Measurements from ENCODE around the gene EYA2. TPM values are rescaled to one million over a fixed set of nuclear protein-coding genes. Genes with fewer than 3 reads are reported as not detected.
A peak's percentile ranks its signal among the peaks of the same experiment; 100 is the strongest.

EYA2 gene
- total RNA-seq, 1 donor from 2014 or later, result 24.4 TPM

DNA sequence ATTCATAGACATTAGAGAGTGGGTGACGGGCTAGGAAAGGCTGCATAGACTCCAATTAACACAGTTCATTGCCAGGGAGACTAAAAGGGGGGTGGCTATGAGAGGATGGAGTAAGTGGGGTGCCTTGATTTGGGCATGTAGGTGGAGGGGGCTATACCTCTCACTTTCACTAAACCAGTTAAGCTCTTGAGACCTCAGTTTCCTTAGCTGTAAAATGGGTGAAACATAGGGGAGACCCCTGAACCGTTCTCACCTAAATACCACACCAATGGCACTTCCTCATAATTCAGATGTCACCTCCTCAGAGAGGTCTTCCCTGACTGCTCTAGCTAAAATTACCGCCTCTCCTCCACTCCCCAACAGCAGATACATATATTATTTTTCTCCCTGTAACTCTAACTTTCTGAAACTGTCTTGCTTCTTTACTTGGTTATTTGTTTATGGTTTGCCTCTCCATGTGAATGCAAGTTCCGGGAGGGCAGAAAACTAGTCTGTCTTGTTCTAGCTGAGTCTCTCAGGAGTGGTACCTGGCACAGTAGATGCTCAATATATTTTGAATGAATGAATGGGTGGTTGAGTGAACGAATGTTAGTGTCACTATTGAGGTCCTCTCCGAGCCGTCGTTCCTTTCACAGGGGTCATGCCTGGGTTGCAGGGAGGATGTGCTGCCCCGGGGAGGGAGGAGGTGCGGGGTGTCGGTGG is 615 bp upstream of the EYA2 start:
- no peak for DNase-seq (ENCODE audit: low spot score)
- ATAC-seq, result no peak
- intact Hi-C loops (cut with DNase I), result no loop called here

DNA sequence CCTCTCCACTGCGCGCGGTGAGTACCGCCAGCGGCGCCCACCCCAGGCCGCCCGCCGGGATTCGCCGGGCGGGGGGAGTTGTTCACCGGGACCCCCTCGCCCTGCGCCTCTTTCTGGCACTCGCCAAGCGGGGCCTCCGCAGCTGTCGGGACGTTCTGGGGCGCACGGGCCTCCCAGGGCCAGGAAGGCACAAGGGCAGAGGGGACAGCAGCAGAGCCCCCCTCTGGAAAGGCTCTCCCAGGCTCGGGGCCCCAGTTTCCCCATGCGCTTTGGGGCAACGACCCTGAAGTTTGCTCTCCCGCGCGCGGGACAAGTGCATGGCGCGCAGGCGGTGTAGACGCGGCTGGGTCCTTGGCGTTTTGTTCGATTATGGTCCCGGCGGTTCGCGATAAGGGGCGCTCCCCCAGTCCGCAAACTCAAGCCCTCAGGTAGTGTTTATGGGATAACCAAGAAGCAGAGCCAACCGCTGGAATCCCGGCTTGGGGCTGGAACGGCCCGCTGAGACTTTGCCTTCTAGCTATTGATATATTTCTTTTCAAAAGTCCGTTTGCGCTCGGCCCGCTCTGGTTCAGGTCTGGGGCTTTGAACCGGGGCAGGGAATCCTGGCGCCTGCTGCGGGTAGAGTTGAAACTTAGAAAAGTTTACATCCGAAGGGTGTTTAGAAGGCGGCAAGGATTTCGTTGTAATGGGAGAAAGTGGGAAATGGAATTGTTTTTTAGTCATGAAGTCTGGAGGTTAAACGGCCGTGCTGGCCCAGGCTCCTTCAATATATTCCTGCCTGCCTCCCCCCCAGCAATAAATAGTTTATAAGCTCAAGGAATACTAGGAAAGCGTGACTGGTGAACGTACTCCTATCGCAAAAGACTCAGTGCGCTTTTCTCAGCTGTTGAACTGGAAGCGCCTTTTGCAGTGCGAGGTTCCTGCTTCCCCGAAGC is 595 bp downstream of the EYA2 start:
- ATAC-seq (peak; percentile 70), DNase-seq (ENCODE audit: low spot score) (no peak)
- intact Hi-C loops (cut with DNase I), result no loop called here

DNA sequence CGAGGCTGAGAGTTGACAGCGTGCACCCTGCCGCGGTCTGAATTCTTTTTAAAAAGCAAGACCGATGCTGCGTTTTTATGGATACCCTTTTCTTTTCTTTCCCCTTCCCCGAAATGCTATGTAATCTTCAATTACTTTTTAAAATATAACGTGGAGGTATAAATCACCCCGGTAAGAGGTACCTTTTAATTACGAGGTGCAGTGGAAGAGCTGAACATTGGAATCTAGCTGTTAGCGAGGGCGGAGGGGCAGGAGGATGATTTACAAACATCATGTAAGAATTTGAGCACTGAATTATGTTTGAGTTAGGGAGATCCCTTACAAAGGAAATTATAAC is 1.2 kb downstream of the EYA2 start:
- ATAC-seq (no peak), DNase-seq (ENCODE audit: low spot score) (no peak)
- intact Hi-C loops (cut with DNase I), result no loop called here

DNA sequence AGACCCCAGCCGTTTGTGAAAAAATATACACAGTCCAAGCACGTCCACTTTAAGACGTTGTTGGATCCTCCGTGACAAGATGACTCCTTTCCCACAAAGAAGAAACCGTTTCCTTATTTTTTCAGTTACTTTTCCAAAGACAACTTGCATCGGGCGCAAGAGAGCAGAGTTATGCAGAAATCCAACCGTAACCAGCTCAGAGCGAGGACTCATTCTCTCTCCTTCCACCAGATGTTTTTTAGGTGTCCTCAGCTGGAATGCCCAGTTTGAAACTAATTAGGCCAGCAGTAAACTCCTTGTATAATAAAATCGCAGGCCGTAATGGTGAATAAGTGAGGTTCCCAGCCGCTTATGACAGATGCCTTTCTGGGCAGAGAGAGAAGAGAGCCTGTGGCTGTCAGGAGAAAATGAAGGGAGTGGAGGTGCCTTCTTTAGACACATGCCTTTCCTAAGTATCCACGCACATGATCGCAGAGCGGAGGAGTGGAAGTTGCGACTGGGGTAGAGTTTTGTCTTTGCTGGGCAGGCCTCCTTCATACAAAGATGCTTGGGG is 2.8 kb downstream of the EYA2 start:
- DNase-seq (ENCODE audit: low spot score) (no peak), ATAC-seq (peak; percentile 3)
- intact Hi-C loops (cut with DNase I), result no loop called here

DNA sequence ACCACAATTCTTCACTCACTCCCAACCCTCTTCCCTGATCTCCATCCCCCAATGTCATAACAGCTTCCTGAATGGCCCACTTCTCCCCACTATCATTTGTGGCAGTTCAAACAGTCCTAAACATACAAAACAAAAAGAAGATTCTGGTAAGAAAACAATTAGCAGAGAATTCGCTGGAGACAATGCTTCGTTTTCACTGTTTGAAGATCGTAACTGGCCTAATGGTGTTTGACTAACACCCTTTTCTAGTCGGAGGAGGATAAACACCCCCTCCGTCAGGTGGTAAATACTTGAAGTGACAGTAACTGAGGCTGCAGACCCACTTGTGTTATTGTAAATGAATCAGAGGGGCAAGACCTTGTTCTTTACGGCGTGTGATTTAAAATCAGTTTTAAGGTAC is 3.8 kb downstream of the EYA2 start:
- intact Hi-C loops (cut with DNase I), result no loop called here
- DNase-seq (ENCODE audit: low spot score), result no peak
- no peak for ATAC-seq

DNA sequence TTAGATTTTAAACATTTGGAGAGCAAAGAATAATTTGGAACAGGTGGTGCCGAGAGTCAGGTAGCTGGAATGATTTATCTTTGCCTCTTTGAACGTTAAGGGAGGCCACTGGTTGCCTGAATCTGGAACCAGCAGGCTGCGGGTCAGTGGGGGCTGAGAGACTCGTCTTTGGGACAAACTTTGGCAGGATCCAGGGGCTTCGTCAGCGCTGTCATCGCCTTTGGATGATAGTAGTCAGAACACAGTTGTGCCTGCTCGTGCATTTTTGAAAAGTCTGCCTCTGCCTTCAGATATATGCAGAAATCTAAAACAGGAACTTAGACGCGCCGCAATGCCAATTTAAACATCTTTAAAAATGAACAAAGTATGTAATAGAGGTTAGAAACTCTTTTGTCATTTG is 5.0 kb downstream of the EYA2 start:
- intact Hi-C loops (cut with DNase I), result no loop called here
- ATAC-seq (no peak), DNase-seq (ENCODE audit: low spot score) (no peak)

DNA sequence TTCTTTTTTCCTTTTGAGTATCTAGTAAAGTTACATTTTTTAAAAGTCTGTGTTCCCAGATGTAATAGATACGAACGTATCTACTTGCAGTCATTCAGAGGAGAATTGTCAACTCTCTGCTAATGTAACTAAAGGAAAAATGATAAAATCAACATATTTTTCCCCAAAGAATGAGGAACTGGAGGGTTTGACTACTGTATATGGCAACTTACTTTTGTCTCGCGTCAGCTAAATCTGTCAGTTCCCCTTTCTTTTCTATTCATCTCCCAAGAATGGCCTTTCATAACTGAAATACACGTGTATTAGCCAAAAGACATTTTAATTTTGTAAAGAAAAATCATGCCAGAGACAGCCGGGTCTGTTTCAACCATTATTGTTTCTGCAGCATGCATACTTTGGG is 5.4 kb downstream of the EYA2 start:
- intact Hi-C loops (cut with DNase I), result no loop called here
- no peak for DNase-seq (ENCODE audit: low spot score)
- ATAC-seq, result peak; percentile 8

DNA sequence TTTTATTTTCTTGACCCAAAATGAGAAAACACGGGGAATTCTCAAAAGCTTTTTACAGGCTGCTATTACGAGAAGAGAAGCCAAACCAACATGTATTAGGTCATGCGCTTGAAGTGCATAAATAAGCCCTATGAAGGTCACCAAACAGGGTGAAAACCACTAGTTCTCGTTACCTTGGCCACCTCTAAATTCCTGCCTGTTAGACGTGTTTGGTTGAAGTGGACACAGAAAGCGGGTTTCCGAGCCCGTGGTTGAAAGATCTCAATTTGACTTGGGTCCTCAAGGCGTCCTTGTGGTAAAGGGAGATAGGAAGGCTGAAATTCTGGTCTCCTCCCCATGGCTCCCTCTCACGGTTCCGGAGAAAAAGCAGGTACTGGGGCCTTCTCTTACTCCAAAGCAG is 6.2 kb downstream of the EYA2 start:
- DNase-seq (ENCODE audit: low spot score), result no peak
- intact Hi-C loops (cut with DNase I), result no loop called here
- ATAC-seq, result no peak

DNA sequence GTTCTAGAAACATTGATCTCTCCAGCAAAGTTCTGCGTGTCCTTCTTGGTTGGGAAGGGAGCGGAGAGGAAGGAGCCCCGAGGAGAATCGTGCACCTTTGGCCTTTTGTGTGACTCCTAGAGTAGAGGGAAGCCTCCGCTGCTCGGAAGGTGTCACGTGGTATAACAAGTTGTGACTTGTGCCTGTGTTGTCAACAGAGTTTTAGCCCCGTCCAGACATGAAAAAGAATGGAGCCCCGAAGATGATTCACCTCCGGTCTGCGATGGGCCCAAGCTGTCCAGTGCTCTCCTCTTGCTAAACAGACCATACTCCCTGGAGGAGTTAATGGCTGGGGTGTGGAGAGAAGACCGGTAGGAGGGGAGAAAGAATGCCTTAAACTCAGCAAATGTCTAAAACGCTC is 7.0 kb downstream of the EYA2 start:
- intact Hi-C loops (cut with DNase I), result no loop called here
- ATAC-seq, result no peak

DNA sequence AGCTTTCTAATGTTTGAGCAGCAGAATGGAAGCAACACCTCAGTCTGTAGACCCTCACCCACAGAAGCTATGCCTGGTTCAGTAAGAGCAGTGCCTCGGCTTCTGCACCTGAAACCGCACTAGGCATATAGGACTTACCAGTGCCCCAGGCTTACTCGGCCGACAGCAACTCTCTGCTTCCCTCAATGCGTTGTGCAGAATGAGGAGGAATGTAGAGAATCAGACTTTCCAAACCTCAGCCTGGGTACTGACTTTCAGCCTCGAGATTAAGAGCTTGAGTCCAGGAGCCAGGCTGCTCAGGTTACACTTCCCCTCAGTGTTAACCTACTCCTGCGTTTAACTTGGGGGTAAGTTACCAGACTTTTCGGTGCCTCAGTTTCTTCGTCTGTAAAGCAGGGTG is 8.6 kb downstream of the EYA2 start:
- DNase-seq (ENCODE audit: low spot score) (no peak), ATAC-seq (no peak)
- intact Hi-C loops (cut with DNase I), result no loop called here

More for the DNA sequence above, 7.0 kb downstream of the EYA2 start:
- no peak for DNase-seq (ENCODE audit: low spot score)

DNA sequence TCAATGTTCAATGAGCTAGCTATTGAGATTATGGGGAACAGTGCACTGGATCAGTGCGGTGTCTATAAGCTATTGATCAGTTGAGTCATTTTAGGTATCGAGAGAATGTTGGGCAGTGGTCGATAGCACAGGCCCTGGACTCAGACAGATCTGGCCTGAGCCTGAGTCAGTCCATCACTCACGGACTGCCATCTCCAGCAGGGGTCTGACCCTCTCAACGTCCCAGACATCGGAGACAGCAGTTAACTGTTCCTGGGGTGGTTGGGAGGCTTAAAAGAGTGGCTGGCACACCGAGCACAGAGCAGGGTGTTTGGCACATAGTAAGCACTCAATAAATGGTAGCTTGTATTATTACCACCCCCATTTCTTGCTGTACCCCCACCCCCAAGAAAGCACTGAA is 9.3 kb downstream of the EYA2 start:
- no peak for DNase-seq (ENCODE audit: low spot score)
- no peak for ATAC-seq
- intact Hi-C loops (cut with DNase I), result no loop called here

DNA sequence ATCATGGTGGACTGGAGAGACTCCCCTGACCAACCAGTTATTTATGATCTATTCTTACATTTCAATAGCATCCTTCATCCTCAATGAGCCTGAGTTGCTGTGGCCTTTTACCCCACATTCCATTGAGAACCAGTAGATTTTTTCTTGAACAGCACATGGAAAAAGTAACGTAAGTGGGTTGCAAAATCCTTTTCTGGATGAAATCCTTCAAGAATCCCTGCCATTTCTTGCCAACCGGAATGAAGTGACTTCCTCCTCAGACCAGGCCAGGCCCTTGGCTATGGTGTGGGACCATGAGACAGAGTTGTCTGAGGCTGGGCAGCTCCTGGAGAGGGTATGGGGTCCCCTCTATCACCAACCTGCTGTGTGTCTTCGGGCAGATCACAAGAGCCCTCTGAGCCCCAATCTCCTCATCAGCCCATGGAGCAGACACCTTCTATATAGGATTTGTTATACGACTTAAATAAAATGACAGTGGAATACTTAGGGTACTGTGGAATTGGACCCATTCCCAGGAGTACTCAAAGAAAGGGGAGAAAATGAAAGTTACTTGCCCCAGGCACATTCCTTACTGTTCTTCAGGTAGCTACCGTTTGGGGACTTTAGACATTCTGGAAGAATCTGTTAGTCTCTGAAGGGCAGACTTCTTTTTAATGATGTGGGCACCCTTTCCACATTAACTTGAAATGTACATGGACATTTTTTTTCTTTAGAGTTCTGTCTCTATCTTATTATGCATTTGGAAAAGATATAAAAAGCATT is 10.9 kb downstream of the EYA2 start:
- DNase-seq (ENCODE audit: low spot score) (no peak), ATAC-seq (peak; percentile 83)
- intact Hi-C loops (cut with DNase I), result no loop called here

DNA sequence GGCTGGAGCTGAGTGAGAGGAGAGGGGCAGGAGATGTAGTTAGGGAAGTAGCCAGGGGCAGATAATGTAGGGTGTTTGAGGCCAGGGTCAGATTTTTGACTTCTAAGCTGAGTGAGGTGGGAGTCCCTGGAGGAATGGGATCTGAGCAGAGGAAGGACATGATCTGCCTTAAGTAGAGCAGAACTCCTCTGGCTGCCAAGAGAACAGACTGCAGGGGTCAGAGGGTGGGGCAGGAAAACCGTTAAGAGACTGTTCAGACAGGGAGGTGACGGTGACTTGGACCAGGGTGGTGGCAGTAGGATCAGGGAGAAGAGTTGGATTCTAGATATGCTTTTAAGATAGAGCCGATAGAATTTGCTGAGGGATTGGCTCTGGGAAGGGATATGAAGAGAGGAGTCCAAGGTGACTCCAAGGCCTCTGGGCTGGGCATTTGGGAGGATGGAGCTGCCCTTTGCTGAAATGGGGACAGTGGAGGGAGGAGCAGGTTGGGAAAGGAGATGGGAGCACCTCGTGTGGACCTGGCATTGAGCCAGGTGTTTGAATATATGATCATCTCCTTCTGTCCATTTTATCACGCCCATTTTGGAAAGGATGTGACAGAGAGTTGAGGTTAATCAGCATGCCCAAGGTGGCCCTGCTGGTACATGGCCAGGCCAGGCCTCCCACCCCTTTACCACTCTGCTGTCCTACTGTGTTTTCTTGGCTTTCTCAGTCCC is 18.8 kb downstream of the EYA2 start:
- DNase-seq (ENCODE audit: low spot score) (no peak), ATAC-seq (no peak)
- intact Hi-C loops (cut with DNase I), result no loop called here

DNA sequence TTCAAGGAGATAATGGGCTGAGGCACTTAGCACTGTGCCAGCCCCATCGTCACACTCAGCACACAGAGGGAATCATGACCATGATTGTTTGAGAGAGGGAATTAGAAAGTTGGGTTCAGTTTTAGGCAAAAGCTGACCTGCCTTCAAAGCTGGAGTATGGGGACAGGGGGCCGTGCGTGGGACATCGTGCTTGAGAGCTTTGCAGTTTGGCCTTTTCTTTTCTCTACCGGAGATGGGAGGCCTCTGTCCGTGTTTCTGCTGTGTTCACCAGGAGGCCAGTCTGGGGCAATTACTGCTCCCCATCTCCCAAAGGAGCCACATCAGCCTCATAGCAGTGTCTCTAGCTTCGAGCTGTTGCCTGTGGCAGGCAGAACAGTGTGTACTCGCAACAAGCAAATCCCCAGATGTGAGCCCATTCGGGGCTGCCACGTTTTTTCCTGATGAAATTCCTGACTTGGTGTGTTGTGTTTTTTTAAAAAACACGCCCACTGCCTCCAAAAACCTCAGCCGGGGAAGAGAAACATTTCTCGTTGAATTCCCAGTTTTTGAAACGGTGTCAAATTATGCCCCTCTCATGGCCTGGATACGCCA is 20.2 kb downstream of the EYA2 start:
- intact Hi-C loops (cut with DNase I), result no loop called here
- DNase-seq (ENCODE audit: low spot score) (no peak), ATAC-seq (peak; percentile 97)

DNA sequence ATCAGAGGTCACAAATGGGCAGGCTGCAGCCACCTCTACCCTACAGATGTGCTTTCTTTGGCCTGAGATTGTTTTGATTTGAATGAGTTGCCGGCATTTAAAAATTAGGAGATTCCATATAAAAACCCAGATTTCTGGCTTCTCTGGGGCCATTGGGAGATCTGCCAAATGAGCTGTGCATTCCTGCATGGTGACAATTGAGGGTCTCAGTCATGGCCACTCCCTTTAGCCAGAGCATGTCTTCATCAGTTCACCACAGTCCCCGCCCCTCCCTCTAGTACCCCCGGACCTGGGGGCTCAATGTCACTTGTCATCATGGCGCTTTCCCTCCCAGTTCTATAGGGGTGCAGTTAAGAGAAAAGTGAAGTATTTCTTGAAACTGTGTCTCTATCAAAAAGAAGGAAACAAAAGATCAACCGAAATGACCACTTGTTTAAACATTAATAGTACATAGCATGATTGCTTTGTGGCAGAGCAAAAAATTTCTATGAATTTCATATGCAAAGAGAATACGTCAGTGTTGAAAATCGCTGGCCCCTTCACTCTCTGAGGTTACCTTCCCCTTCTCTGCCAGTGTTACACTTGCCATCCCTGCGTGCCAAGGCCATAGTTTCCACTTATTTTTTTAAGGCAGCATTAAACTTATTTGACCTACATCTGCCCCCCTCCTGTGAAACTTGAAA is 21.1 kb downstream of the EYA2 start:
- ATAC-seq, result peak; percentile 4
- intact Hi-C loops (cut with DNase I), result no loop called here
- no peak for DNase-seq (ENCODE audit: low spot score)

DNA sequence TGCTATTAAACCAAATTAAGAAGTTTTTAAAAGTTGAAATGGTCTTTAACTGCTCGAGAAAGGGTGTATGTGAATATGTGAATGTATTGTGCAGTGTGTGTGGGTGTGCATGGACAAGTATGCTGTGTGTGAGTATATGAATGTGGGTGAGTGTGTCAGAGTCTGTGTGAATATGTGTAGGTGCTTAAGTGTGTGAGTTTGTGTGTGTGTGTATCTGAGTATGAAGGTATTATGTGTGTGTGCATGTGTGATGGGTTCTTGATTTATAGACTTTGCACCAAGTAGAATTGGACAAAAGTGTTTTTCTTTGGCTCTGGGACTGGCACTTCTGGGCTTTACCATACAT is 21.6 kb downstream of the EYA2 start:
- DNase-seq (ENCODE audit: low spot score), result no peak
- intact Hi-C loops (cut with DNase I), result no loop called here
- no peak for ATAC-seq

DNA sequence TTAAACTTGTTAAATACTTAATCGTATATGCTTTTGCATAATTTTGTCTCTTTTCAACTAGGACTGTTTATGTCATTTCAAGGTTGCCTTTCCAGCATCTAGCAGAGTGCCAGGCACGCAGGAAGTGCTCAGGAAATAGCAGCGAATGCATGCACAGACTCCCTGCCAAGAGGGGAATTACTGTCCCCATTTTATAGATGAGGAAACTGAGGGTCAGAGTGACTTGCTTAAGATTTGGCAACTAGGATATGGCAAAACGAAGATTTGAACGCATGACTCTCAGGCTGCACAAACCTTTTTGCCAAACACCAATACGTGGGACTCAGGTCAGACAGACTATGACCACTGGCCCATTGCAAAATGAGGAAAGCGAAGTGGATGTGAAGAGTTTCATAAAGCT is 22.5 kb downstream of the EYA2 start:
- ATAC-seq (no peak), DNase-seq (ENCODE audit: low spot score) (no peak)
- intact Hi-C loops (cut with DNase I), result no loop called here

DNA sequence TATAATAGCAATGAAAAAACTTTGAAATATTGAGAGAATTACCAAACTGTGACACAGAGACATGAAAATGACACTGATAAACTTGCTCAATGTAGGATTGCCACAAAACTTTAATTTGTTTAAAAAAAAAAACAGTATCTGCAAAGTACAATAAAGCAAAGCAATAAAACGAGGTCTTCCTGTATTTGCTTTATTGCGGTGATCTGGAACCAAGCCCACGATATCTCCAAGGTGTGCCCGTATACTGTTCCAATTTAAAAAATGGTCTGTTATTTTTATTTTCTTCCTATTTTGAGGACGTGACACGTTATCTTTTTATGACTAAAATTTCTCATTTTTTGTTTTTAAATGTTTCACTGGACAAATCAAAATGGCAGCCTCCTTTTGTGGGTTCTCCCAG is 25.5 kb downstream of the EYA2 start:
- ATAC-seq (no peak), DNase-seq (ENCODE audit: low spot score) (no peak)
- intact Hi-C loops (cut with DNase I), result no loop called here
